GM18511 (cell line): Measurements from ENCODE around the gene PYGO2.
A peak's percentile ranks its signal among the peaks of the same experiment; 100 is the strongest.
"Not testable (repeated sequence)": the region's sequence is repeated elsewhere in the genome, so short reads cannot be mapped to it uniquely, and the experiment has no call there.

Source experiments
- ATAC-seq: cut with Tn5 transposase; IDR thresholded peaks from one replicate; pipeline ENCODE4 v1.9.1; 2021; ENCODE audit warnings: mild to moderate bottlenecking, moderate library complexity; ENCODE audit not compliant: unreplicated experiment

The PYGO2 gene

DNA sequence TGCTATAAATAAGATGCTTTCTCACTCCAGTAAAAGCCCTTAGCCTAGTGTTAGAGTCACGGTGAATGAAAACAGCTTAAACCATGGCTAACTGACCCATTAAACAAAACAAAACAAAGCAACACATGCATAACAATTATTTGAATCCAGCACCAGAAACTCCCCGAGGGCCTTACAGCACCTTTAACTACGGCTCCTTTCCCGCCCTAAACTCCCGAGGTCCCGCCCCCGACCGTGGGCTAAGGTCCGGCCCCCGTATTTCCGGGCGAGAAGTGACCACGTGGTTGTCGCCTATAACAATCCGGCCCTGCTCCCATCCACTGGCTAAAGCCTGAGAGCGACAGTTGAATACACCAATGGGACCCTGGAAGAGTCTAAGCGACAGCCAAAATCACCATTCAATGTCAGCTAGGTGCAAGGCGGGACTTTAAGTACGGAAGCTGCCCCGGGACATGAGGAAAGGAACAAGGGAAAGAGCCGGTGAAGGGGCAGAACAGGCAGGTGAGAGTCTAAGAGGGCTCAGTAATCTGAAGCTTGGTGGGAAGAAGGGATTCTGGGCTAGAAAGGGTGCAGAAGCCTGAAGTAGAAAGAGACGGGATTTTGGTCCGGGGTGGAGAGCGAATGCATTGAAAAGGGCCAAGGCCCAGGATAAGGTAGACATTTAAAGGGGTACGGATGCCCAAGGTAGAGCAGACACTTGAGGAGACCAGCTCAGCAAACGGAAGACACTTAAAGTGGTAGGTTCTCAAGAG, 21.5 kb upstream of the PYGO2 start, which contains the start of gene FLAD1:
Gene FLAD1, plus strand, starts transcription at position 448 of the 752 bp plus-strand sequence. CDS start 351 bp downstream, outside the sequence.
- ATAC-seq, result peak; percentile 99

GRCh38 chr1:154982341-154982740, 20.8 kb upstream of the PYGO2 start:
- ATAC-seq, result no peak

DNA sequence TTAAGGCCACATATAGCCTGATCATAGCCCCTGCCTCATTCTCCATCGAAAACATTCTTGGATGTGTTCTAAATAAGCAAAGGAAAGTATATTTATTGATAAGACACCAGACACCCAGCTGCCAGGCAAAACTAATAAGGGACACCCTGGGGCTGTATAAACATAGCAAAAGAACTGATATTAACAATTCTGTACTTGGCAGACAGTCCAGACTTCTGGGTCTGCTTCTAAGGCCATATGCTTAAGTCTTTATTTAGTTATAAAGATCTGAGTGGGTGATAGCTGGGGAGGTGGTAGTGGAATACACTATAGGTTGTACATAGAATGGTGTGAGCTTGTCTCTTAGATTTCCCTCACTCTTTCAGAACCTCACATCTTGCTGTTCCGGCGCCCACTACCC, 16.8 kb upstream of the PYGO2 start:
- ATAC-seq, result no peak

DNA sequence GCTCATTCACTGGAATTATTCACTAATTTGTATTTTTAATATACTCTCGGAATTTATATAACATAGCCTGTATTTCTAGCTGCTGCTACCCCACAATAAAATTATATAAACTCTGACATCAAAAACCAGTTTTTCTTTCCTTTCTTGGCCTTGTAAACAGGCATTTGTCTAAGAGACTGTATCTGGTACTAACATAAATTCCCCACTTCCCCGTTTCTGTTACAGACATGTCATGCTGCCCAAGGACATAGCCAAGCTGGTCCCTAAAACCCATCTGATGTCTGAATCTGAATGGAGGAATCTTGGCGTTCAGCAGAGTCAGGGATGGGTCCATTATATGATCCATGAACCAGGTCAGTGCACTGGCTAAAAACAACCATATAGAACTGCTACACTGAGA, 16.2 kb upstream of the PYGO2 start:
- not testable (repeated sequence) for ATAC-seq

DNA sequence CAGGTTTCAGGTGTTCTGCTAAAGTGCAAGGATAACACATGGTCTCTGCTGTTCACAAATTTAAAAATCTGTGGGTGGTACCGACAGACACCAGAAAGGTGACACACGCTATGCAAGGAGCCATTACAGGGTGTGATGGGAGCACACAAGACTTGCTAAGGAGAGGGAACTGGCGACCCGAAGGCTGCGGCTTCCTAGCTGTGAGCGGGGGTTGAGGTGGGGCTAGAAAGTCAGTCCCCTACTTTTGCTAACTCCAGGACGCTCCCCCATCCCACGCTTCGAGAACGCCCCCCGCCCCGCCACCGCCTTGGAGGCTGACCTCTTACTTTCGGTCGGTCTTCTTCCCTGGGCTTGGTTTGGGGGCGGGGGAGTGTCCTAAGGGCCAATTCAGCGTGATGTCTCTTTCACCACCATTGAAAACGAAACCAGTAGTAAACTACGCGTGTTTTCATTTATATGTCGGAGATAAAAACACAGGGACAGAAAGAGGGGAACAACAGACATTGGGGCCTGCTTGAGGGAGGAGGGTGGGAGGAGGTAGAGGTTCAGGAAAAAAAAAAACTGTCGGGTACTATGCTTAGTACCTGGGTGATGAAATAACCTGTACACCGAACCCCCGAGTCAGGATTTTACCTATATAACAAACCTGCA, 14.0 kb upstream of the PYGO2 start:
- ATAC-seq, result no peak

- ATAC-seq, result peak; percentile 61
Measured at GRCh38 chr1:154974808-154975408, 13.3 kb upstream of the PYGO2 start.

- ATAC-seq, result peak; percentile 82
Measured at GRCh38 chr1:154974102-154974807, 12.7 kb upstream of the PYGO2 start, which contains the start of gene CKS1B. TSS of gene CKS1B (plus strand) at chr1:154974681. CDS start at chr1:154974746, 65 bp downstream.

DNA sequence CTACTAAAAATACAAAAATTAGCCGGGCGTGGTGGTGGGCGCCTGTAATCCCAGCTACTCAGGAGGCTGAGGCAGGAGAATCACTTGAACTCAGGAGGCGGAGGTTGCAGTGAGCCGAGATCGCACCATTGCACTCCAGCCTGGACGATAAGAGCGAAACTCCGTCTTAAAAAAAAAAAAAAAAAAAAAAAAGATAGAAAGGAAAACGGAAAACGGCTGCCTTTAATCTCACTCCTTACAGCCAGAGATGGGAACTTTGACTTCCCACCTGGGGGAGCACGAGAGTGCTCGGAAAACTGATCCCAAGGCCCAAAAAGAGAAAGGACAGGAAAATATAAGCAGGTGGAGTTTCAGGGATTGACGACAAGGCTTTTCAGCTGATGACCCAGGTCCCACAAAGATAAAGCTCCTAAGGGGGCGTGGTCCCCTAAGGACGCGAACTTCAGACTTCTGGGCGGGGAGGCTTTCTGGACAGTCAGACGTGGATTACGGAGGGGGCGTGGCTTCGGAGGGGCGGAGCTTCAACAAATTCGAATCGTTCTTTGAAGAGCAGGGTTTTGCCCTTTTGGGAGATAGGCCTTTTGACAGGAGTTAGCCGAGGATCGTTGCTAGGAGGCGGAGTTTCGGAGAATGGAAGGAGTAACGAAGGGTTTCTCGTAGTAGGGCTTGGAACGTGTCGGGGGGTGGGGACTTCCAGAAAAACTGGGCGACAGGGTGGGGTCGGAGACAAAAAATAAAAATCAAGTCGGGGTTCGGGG, 11.9 kb upstream of the PYGO2 start:
- no peak for ATAC-seq

DNA sequence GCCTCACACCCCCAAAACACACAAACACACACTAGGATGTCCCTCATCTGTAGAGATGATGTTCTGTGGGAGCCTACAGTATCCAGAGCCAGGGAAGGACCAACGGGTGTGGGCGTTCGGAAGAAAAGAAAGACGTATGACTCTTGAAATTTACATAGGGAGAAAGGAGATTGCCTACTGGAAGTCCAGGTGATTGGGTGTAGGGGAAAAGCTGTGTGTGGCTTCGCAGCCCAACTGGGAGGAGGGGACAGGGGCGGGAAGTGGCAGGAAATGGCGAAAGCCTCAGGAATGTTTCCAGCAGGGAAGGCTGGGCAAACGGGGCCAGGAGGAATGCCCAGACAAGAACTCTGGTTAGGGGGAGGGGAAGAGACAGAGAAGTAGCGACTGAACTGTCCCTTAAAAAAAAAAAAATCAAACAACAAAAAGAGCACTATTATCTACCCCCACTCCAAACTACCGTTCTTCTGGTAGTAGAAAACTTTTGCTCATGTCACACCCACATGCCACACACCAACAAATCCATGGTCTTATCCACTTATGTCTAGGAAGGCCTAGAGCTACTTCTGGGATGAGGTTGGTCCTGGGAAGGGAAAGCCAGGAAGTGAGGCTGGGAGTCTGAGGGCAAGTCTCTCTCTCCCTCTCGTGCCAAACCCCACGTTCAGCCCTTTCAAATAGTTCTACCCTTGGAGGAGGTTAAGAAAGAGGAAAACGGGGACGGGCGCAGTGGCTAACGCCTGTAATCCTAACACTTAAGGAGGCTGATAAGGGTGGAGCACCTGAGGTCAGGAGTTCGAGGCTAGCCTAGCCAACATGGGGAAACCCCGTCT, 11.1 kb upstream of the PYGO2 start:
- no peak for ATAC-seq

- ATAC-seq, result no peak
Measured at GRCh38 chr1:154972213-154972516, 10.6 kb upstream of the PYGO2 start.

- ATAC-seq, result no peak
Measured at GRCh38 chr1:154971341-154971998, 9.9 kb upstream of the PYGO2 start.

GRCh38 chr1:154970631-154971340, 9.2 kb upstream of the PYGO2 start, which contains the start of gene SHC1:
TSS of gene SHC1 (minus strand) at chr1:154970747. CDS start at chr1:154970526, 221 bp downstream.
- ATAC-seq, result no peak

DNA sequence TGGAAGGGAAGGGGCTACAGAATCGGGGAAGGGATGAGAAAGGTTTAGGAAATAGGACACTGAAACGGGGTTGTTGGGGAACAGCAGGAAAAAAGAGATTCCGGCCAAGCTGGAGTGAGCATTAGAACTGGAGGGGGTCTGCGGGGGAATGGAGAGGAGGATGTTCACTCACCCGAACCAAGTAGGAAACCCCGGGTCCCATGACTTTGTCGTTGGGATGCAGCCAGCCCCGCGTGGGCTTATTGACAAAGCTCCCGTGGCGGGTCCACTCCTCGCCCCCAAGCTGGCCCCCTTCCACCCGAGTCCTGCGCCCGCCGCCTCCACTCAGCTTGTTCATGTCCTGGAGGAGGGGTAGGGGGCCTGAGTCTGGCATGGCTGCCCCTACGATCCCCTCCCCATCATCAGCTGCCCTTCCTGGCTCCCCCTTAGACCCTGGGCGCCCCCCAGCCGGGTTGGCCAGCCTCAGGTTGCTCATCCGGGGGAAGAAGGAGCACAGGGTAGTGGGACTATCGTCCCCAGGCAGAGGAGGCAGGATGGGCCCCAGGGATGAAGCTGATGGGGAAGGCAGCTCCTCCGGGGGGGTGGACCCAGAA, 8.4 kb upstream of the PYGO2 start:
- no peak for ATAC-seq

- no peak for ATAC-seq
Measured at GRCh38 chr1:154969246-154969645, 7.7 kb upstream of the PYGO2 start.

GRCh38 chr1:154968731-154969130, 7.1 kb upstream of the PYGO2 start:
- ATAC-seq, result no peak

DNA sequence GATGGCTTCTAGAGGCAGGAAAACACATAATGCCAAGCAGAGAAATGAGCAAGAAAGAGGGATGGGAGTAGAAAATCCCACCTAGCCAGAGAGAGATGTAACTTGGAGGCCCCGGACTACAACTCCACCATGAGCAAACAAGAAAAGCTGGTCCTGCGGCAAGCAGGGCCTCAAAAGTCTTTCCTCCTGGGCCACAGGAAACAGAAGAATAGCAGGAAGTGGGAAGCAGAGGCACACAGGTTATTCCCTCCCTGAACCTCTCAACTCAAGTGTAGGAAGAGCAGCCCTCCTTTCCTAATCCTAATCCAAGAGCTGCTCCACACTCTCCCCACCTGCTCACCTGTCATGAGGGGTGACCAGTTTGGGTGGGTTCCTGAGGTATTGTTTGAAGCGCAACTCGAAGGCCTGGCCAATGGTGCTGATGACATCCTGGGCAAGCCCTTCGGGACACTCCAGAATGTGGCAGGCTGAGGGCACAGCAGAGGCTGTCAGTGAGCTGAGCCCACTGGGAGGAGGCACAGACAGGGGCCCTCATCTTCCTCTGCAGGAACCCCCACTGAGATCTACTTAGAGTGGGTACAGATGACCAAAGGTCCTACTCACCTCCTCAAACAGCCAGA, 5.9 kb upstream of the PYGO2 start:
- no peak for ATAC-seq

GRCh38 chr1:154966111-154966510, 4.5 kb upstream of the PYGO2 start:
- ATAC-seq, result no peak

GRCh38 chr1:154964359-154964758, 2.8 kb upstream of the PYGO2 start:
- no peak for ATAC-seq
